ENCODE results near the gene TPSB2.
"Not testable (repeated sequence)": the region's sequence is repeated elsewhere in the genome, so short reads cannot be mapped to it uniquely, and the experiment has no call there.

The TPSB2 gene

GRCh38 chr16:1230084-1230470 lies at the start of gene TPSB2:
TPSB2 (minus strand) TSS chr16:1230184; CDS start chr16:1229951, 233 bp downstream.
- DNase-seq: not testable (repeated sequence)

- DNase-seq: no peak
Observed at GRCh38 chr16:1279081-1279944, 49.3 kb upstream of the TPSB2 start.

- no peak for DNase-seq
Observed at GRCh38 chr16:1278477-1278876, 48.5 kb upstream of the TPSB2 start.

GRCh38 chr16:1277617-1278282 lies 47.8 kb upstream of the TPSB2 start:
- DNase-seq: no peak

GRCh38 chr16:1277151-1277598 lies 47.2 kb upstream of the TPSB2 start:
- no peak for DNase-seq

GRCh38 chr16:1276580-1276878 lies 46.5 kb upstream of the TPSB2 start:
- no peak for DNase-seq

- DNase-seq: no peak
Observed at GRCh38 chr16:1275791-1276579, 46.0 kb upstream of the TPSB2 start.

- no peak for DNase-seq
Observed at GRCh38 chr16:1274767-1275166, 44.8 kb upstream of the TPSB2 start.

GRCh38 chr16:1273816-1274215 lies 43.8 kb upstream of the TPSB2 start:
- no peak for DNase-seq

GRCh38 chr16:1272453-1273198 lies 42.6 kb upstream of the TPSB2 start:
- DNase-seq: no peak

- peak; percentile 61 for DNase-seq
Observed at GRCh38 chr16:1271724-1272413, 41.9 kb upstream of the TPSB2 start.

GRCh38 chr16:1271380-1271723 lies 41.4 kb upstream of the TPSB2 start:
- no peak for DNase-seq

GRCh38 chr16:1269418-1269817 lies 39.4 kb upstream of the TPSB2 start:
- not testable (repeated sequence) for DNase-seq

GRCh38 chr16:1265826-1266225 lies 35.8 kb upstream of the TPSB2 start:
- DNase-seq: no peak

GRCh38 chr16:1265090-1265630 lies 35.2 kb upstream of the TPSB2 start:
- DNase-seq: no peak

- no peak for DNase-seq
Observed at GRCh38 chr16:1264345-1265089, 34.5 kb upstream of the TPSB2 start.

- DNase-seq: no peak
Observed at GRCh38 chr16:1263591-1264344, 33.8 kb upstream of the TPSB2 start.

- DNase-seq: no peak
Observed at GRCh38 chr16:1262846-1263221, 32.9 kb upstream of the TPSB2 start.

GRCh38 chr16:1262210-1262845 lies 32.3 kb upstream of the TPSB2 start:
- no peak for DNase-seq
